SK-N-MC (cell line): ENCODE data around the gene LANCL3.
"Not testable (repeated sequence)": the region's sequence is repeated elsewhere in the genome, so short reads cannot be mapped to it uniquely, and the experiment has no call there.

Source experiments
- DNase-seq: peaks from one replicate; pipeline ENCODE4 v3.0.0-alpha.2; 2011; ENCODE audit warnings: low read depth, low spot score
- H3K27ac ChIP-seq: fragments of 200-600 bp; sonication (generic); 2 replicates; pipeline ENCODE4 v1.5.1; 2016; ENCODE audit warnings: mixed run types
- H3K36me3 ChIP-seq: fragments of 200-600 bp; sonication (generic); 2 replicates; pipeline ENCODE4 v1.6.1; 2017; ENCODE audit warnings: antibody characterized with exemption, low read length, mixed read lengths; ENCODE audit not compliant: insufficient read depth
- H3K4me3 ChIP-seq: fragments of 200-600 bp; sonication (generic); 2 replicates; pipeline ENCODE4 v1.5.1; 2016
- H3K9ac ChIP-seq: fragments of 200-600 bp; sonication (generic); 2 replicates; pipeline ENCODE4 v1.8.0; 2017; ENCODE audit warnings: mixed run types, mixed read lengths; ENCODE audit not compliant: insufficient read length
- H3K9me3 ChIP-seq: fragments of 200-600 bp; sonication (generic); 2 replicates; pipeline ENCODE4 v1.6.1; 2017; ENCODE audit warnings: low read depth, mild to moderate bottlenecking, antibody characterized with exemption, low read length, moderate library complexity, mixed read lengths
- EZH2 ChIP-seq: fragments of 200-600 bp; sonication (generic); IDR thresholded peaks from one replicate; pipeline ENCODE4 v1.6.1; 2017; ENCODE audit warnings: antibody characterized with exemption
- FOXP2 ChIP-seq: optimal IDR thresholded peaks from 2 replicates; pipeline ENCODE3; 2011; ENCODE audit warnings: mild to moderate bottlenecking, moderate library complexity; ENCODE audit not compliant: insufficient read depth; ENCODE audit errors: extremely low read length, control extremely low read depth
- POLR2AphosphoS5 ChIP-seq: IDR thresholded peaks from 2 replicates; pipeline ENCODE4 v1.6.1; 2012; ENCODE audit warnings: mild to moderate bottlenecking, low read depth, low read length, borderline replicate concordance

The LANCL3 gene

GRCh38 chrX:37609727-37610126, 38.3 kb downstream of the LANCL3 start:
- no peak for TF ChIP-seq POLR2AphosphoS5
- TF ChIP-seq FOXP2, result no peak
- TF ChIP-seq EZH2, result no peak
- H3K9ac ChIP-seq, result no peak overlapping the region
- no peaks in the 10 kb centered on the region for H3K9me3 ChIP-seq
- no peaks in the 10 kb centered on the region for H3K36me3 ChIP-seq
- no peak overlapping the region for H3K27ac ChIP-seq
- no peak overlapping the region for H3K4me3 ChIP-seq
- DNase-seq, result no peak

- TF ChIP-seq FOXP2, result no peak
- H3K27ac ChIP-seq, result no peak overlapping the region
- H3K4me3 ChIP-seq, result no peak overlapping the region
- DNase-seq, result no peak
- H3K9me3 ChIP-seq, result no peaks in the 10 kb centered on the region
- H3K36me3 ChIP-seq, result no peaks in the 10 kb centered on the region
- no peak overlapping the region for H3K9ac ChIP-seq
Measured at GRCh38 chrX:37613933-37614332, 42.5 kb downstream of the LANCL3 start.

- Histone ChIP-seq H3K27ac (no peak overlapping the region), H3K4me3 (no peak overlapping the region), H3K9ac (no peak overlapping the region), H3K36me3 (no peaks in the 10 kb centered on the region), H3K9me3 (no peaks in the 10 kb centered on the region)
- DNase-seq, result no peak
- TF ChIP-seq FOXP2, result no peak
- no peak for TF ChIP-seq POLR2AphosphoS5
- no peak for TF ChIP-seq EZH2
Measured at GRCh38 chrX:37627602-37628001, 56.1 kb downstream of the LANCL3 start.

- Histone ChIP-seq H3K36me3 (no peaks in the 10 kb centered on the region), H3K9ac (no peak overlapping the region), H3K27ac (no peak overlapping the region), H3K4me3 (no peak overlapping the region), H3K9me3 (no peaks in the 10 kb centered on the region)
- no peak for DNase-seq
- TF ChIP-seq EZH2 (no peak), POLR2AphosphoS5 (no peak), FOXP2 (no peak)
Measured at GRCh38 chrX:37638047-37638446, 66.6 kb downstream of the LANCL3 start.

- Histone ChIP-seq H3K27ac (no peak overlapping the region), H3K4me3 (no peak overlapping the region), H3K36me3 (no peaks in the 10 kb centered on the region), H3K9me3 (no peaks in the 10 kb centered on the region), H3K9ac (no peak overlapping the region)
- no peak for DNase-seq
- TF ChIP-seq POLR2AphosphoS5 (no peak), FOXP2 (no peak), EZH2 (no peak)
Measured at GRCh38 chrX:37640142-37640541, 68.7 kb downstream of the LANCL3 start.

- H3K9me3 ChIP-seq, result no peaks in the 10 kb centered on the region
- TF ChIP-seq FOXP2 (no peak), POLR2AphosphoS5 (no peak), EZH2 (no peak)
- no peak overlapping the region for H3K9ac ChIP-seq
- DNase-seq, result no peak
- no peaks in the 10 kb centered on the region for H3K36me3 ChIP-seq
- H3K27ac ChIP-seq, result no peak overlapping the region
- H3K4me3 ChIP-seq, result no peak overlapping the region
Measured at GRCh38 chrX:37641859-37642258, 70.4 kb downstream of the LANCL3 start.

- Histone ChIP-seq H3K36me3 (no peaks in the 10 kb centered on the region), H3K9me3 (no peaks in the 10 kb centered on the region), H3K9ac (no peak overlapping the region), H3K27ac (no peak overlapping the region), H3K4me3 (no peak overlapping the region)
- DNase-seq, result no peak
- TF ChIP-seq POLR2AphosphoS5 (no peak), EZH2 (no peak), FOXP2 (no peak)
Measured at GRCh38 chrX:37644381-37645305, 73.2 kb downstream of the LANCL3 start.

GRCh38 chrX:37646254-37646653, 74.8 kb downstream of the LANCL3 start:
- Histone ChIP-seq H3K4me3 (no peak overlapping the region), H3K27ac (no peak overlapping the region), H3K9ac (no peak overlapping the region), H3K36me3 (no peaks in the 10 kb centered on the region), H3K9me3 (no peaks in the 10 kb centered on the region)
- TF ChIP-seq FOXP2 (no peak), EZH2 (no peak), POLR2AphosphoS5 (no peak)
- no peak for DNase-seq

GRCh38 chrX:37650879-37651278, 79.4 kb downstream of the LANCL3 start:
- not testable (repeated sequence) for H3K36me3 ChIP-seq

More at GRCh38 chrX:37650879-37651278, 79.4 kb downstream of the LANCL3 start:
- H3K4me3 ChIP-seq, DNase-seq, H3K9ac ChIP-seq, H3K27ac ChIP-seq, H3K9me3 ChIP-seq: not testable (repeated sequence)
